Common myeloid progenitor, CD34-positive (primary cell): ENCODE measurements around the gene TSKS.

ENCODE experiments used
- CTCF ChIA-PET: fragments of 350-600 bp; sonication (Branson Sonifier 250); formaldehyde crosslinking; loops from one replicate; lab custom pipeline; 2021; ENCODE audit warnings: antibody characterized with exemption; lab: Charles Lee
- POLR2A ChIA-PET: fragments of 350-600 bp; sonication (Branson Sonifier 250); formaldehyde crosslinking; loops from one replicate; lab custom pipeline; 2021; ENCODE audit warnings: antibody characterized with exemption; lab: Charles Lee
- DNase-seq, 3 donors: peaks; one replicate each; pipeline versions ENCODE4 v3.0.0 to v3.0.0-alpha.2; 2013
- H3K27ac ChIP-seq, 2 experiments: 1 replicate in 1 of 2; 2 replicates in 1 of 2; pipeline ENCODE4 v1.7.0; 2013; ENCODE audit warnings: inconsistent platforms in 2 of 2, low read length in 2 of 2, mild to moderate bottlenecking in 2 of 2, low read depth in 1 of 2, moderate library complexity in 1 of 2; ENCODE audit not compliant: severe bottlenecking in 2 of 2, insufficient read depth in 1 of 2, poor library complexity in 1 of 2
- H3K27me3 ChIP-seq, 5 experiments: replicated peaks in 2 of 5; 1 replicate in 3 of 5; 2 replicates in 2 of 5; pipeline versions ENCODE4 v1.6.1 to v1.7.0; 2013; ENCODE audit warnings: low read length in 4 of 5, mild to moderate bottlenecking in 2 of 5, moderate library complexity in 2 of 5, inconsistent platforms in 1 of 5; ENCODE audit not compliant: insufficient read depth in 5 of 5, control insufficient read depth in 4 of 5
- H3K36me3 ChIP-seq, 4 experiments: 1 replicate in 2 of 4; 2 replicates in 2 of 4; pipeline versions ENCODE4 v1.6.1 to v1.7.0; 2013; ENCODE audit warnings: low read length in 3 of 4, control low read depth in 1 of 4, mild to moderate bottlenecking in 1 of 4; ENCODE audit not compliant: control insufficient read depth in 4 of 4, insufficient read depth in 4 of 4
- H3K4me1 ChIP-seq, 4 experiments: 1 replicate in 3 of 4; 2 replicates in 1 of 4; pipeline versions ENCODE4 v1.6.1 to v1.7.1; 2013; ENCODE audit warnings: low read length in 3 of 4, mild to moderate bottlenecking in 3 of 4, control low read depth in 1 of 4, inconsistent platforms in 1 of 4, moderate library complexity in 1 of 4; ENCODE audit not compliant: control insufficient read depth in 4 of 4, insufficient read depth in 4 of 4; ENCODE audit errors: control extremely low read depth in 1 of 4
- H3K4me3 ChIP-seq, 7 experiments: 1 replicate in 4 of 7; 2 replicates in 3 of 7; pipeline versions ENCODE4 v1.5.1 to v1.7.0; 2013; ENCODE audit warnings: mild to moderate bottlenecking in 7 of 7, low read length in 6 of 7, moderate library complexity in 6 of 7, inconsistent platforms in 2 of 7, low read depth in 2 of 7, control low read depth in 1 of 7; ENCODE audit not compliant: insufficient read depth in 4 of 7, control insufficient read depth in 1 of 7; ENCODE audit errors: extremely low read depth in 1 of 7
- H3K9me3 ChIP-seq, 5 experiments: 1 replicate in 4 of 5; 2 replicates in 1 of 5; pipeline versions ENCODE4 v1.6.1 to v1.7.1; 2013; ENCODE audit warnings: low read length in 4 of 5, mild to moderate bottlenecking in 2 of 5, inconsistent platforms in 1 of 5, low read depth in 1 of 5, moderate library complexity in 1 of 5; ENCODE audit not compliant: control insufficient read depth in 4 of 5, insufficient read depth in 2 of 5; ENCODE audit errors: control extremely low read depth in 1 of 5
- WGBS: methylation state at CpG from one replicate; pipeline ENCODE4 v1.1.5; 2013; ENCODE audit not compliant: insufficient coverage; 5-methylcytosine and 5-hydroxymethylcytosine counted together

The TSKS gene

DNA sequence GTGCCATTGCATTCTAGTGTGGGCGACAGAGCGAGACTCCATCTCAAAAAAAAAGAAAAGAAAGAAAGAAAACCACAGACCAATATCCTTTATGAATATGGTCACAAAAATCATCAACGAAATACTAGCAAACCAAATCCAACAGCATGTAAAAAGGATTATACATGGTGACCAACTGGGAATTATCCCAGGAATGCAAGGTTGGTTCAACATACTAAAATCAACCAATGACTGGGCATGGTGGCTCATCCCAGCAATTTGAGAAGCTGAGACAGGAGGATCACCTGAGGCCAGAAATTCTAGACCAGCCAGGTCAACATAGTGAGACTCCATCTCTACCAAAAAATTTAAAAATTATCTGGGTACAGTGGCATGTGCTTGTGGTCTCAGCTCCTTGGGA, 7.2 kb downstream of the TSKS start:
- WGBS, result no CpG with 5 or more reads among the region's 3 CpGs
- no peaks in the 10 kb centered on the region for H3K36me3 ChIP-seq
- H3K9me3 ChIP-seq, result peaks cover 2 to 18% (median 5%) of the 10 kb centered on the region in 5 experiments
- no peak overlapping the region for H3K4me3 ChIP-seq
- no peaks in the 10 kb centered on the region for H3K4me1 ChIP-seq
- no peak overlapping the region for H3K27ac ChIP-seq
- DNase-seq, result no peak
- POLR2A ChIA-PET, result no interaction called here
- no peaks in the 10 kb centered on the region for H3K27me3 ChIP-seq
- CTCF ChIA-PET, result interaction anchor here (0.7 to 0.8 kb wide), 2 partner anchors 20 to 54 kb away, joined by 4 read pairs; no protein-coding TSS in a partner anchor

DNA sequence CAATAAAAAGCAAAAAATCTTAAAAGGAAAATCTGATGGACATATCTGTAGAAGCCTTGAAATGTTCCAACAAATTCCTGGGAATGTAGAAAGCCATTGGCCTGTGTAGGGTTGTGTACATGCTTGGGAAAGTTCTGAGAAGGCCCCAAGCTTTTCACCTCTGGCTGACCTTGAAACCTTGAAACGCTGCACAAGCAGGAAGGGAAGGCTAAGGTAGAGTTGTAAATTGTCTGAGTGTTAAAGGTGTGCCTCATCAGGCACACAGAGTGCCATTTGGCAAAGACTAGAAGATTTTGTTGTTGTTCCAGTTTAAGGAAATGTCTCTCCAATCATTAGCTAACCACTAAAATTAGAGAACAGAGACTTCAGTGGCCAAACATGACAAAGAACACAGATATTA, 10.4 kb downstream of the TSKS start:
- no peaks in the 10 kb centered on the region for H3K36me3 ChIP-seq
- H3K4me1 ChIP-seq, result no peaks in the 10 kb centered on the region
- CTCF ChIA-PET, result interaction anchor here (1.3 kb wide), 1 partner anchor 22 kb away, joined by 3 read pairs; no protein-coding TSS in a partner anchor
- peaks cover 2 to 18% (median 5%) of the 10 kb centered on the region in 5 experiments for H3K9me3 ChIP-seq
- H3K27ac ChIP-seq, result no peak overlapping the region
- no peak for DNase-seq
- 100% methylated on average over 1 of the region's 1 CpG for WGBS
- no peaks in the 10 kb centered on the region for H3K27me3 ChIP-seq
- H3K4me3 ChIP-seq, result no peak overlapping the region
- POLR2A ChIA-PET, result no interaction called here

DNA sequence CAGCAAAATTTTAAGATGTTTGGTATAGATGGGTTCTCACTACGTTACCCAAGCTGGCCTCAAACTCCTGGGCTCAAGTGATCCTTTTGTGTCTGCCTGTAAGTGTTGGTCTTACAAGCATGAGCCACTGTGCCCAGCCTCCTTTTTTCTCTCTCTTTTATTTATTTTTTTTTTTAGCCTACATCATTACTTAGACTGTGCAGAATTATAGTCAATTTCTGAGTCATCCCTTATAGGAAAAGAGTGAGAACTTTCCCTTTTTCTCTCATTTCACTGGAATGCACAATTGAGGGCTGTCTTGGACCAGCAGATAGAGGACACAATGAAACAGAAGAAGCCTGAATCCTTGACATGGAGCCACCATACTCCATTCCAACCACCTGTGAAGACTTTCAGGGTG, 13.3 kb downstream of the TSKS start:
- ChIA-PET POLR2A (interaction anchor here (0.7 kb wide), 1 partner anchor 235 kb away, joined by 6 read pairs; no protein-coding TSS in a partner anchor), CTCF (no interaction called here)
- no peaks in the 10 kb centered on the region for H3K27me3 ChIP-seq
- no peak overlapping the region for H3K27ac ChIP-seq
- WGBS, result 86% methylated on average over 1 of the region's 1 CpG
- no peaks in the 10 kb centered on the region for H3K4me1 ChIP-seq
- no peaks in the 10 kb centered on the region for H3K36me3 ChIP-seq
- H3K4me3 ChIP-seq, result no peak overlapping the region
- DNase-seq, result no peak
- H3K9me3 ChIP-seq, result peaks cover 2 to 4% (median 3%) of the 10 kb centered on the region in 5 experiments

DNA sequence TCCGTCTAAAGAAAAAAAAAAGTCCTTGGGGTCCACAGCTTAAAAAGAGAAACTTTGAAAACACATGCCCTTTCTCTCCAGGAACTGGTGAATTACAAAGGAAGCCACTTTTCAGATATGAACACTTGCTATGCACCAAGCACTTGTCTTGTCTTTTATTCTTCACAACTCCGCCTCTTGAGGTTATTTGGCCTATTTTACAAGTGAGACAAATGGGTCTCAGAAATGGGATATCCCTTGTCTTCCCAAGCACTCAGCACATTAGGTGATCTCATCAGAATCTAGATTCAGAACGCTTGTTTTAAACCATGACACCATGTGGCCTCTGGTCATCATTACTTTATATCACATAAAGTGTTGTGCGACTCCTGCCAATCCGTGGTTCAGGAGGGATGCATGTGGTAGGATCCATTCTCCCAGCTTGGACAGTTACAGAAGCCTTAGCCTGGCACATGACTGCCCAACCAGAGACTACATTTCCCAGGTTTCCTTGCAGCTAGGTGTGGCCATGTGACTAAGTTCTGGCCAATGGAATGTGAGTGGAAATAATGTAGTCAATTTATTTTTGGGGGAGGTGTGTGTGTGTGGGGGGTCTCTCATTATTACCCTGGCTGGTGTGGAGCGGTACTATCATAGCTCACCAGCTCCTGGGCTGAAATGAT, 13.9 kb downstream of the TSKS start:
- no peak for DNase-seq
- H3K4me1 ChIP-seq, result no peaks in the 10 kb centered on the region
- H3K4me3 ChIP-seq, result no peak overlapping the region
- peaks cover 2 to 4% (median 3%) of the 10 kb centered on the region in 5 experiments for H3K9me3 ChIP-seq
- H3K27ac ChIP-seq, result no peak overlapping the region
- POLR2A ChIA-PET, result no interaction called here
- no peaks in the 10 kb centered on the region for H3K36me3 ChIP-seq
- H3K27me3 ChIP-seq, result no peaks in the 10 kb centered on the region
- CTCF ChIA-PET, result no interaction called here
- 93% methylated on average over 6 of the region's 6 CpGs for WGBS

DNA sequence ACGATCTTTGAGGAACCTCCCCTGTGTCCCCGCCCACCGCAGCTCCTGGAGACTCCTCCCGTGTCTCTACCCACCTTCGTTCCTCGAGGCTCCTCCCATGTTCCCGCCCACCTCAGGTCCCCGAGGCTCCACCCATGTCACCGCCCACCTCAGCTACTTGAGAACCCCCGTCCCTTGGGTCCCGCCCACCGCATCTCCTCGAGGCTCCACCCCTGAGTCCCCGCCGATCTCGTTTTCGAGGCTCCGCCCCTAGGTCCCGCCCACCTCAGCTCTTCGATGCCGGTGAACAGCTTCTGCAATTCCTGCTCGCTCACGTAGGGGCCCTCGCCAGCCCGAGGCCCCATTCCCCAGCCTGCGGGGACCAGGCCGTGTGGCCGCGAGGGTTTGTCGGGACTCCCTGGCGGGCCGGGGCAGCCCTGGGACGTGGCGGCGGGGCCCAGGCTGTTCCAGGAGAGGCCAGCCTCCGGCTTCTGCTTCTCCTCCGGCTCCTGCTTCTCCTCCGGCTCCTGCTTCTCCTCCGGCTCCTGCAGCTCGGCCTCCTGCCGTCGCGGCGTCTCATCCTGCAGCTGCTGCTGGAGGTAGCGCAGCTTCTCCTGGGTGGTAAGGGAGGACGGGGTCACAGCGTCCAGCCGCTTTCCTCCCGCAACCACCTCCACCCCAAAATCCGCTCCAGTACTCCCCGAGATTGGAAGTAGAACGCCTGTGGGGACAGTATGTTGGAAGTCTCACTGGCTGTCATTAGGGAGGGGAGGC, 16.7 kb downstream of the TSKS start:
- Histone ChIP-seq H3K4me3 (no peak overlapping the region), H3K4me1 (peaks cover 0 to 3% (median under 1%) of the 10 kb centered on the region in 4 experiments), H3K27ac (no peak overlapping the region), H3K36me3 (no peaks in the 10 kb centered on the region), H3K9me3 (no peaks in the 10 kb centered on the region), H3K27me3 (no peaks in the 10 kb centered on the region)
- 49% methylated on average over 47 of the region's 52 CpGs for WGBS
- DNase-seq, result peak; percentile 82 to 91 (median 89)
- ChIA-PET CTCF (no interaction called here), POLR2A (no interaction called here)

DNA sequence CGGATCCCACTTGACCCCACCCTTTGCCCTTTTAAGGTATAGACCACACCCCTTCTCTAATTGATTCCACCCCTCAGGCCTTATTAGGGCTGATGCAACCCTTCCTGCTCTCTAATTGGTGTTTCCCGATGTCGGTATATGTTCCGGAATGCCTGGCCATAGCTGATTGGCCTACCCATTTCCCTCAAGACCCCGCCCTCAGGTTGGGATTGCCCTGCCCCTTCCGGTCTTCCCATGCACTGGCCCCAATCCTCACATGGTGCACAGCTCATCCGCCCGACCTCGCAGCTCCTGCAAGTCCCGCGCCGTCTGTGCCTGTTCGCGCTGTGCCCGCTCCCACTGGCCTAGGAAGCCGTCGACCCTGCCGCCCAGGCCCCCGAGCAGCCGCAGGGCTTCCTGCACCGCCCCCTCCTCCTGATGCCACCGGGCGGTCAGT, 18.1 kb downstream of the TSKS start:
- Histone ChIP-seq H3K4me1 (peaks cover 0 to 4% (median 1%) of the 10 kb centered on the region in 4 experiments), H3K27ac (no peak overlapping the region), H3K36me3 (no peaks in the 10 kb centered on the region), H3K27me3 (no peaks in the 10 kb centered on the region), H3K4me3 (no peak overlapping the region), H3K9me3 (no peaks in the 10 kb centered on the region)
- WGBS, result 97% methylated on average over 23 of the region's 23 CpGs
- ChIA-PET POLR2A (no interaction called here), CTCF (interaction anchor here (1.6 kb wide), 1 partner anchor 27 kb away, joined by 6 read pairs; no protein-coding TSS in a partner anchor)
- DNase-seq, result no peak
